Retina (tissue), 1 donor: Measurements from ENCODE around the gene SLC26A6.

ENCODE experiments used
- DNase-seq: peaks from one replicate; pipeline ENCODE4 v3.0.0-alpha.2; 2016

The SLC26A6 gene

GRCh38 chr3:48635222-48636021, at the start of gene SLC26A6:
Gene SLC26A6, minus strand, starts transcription at chr3:48635461. Its CDS starts 68 bp downstream, at chr3:48635393.
- peak; percentile 98 for DNase-seq

- DNase-seq, result no peak
Observed at GRCh38 chr3:48684480-48685143, 49.4 kb upstream of the SLC26A6 start.

DNA sequence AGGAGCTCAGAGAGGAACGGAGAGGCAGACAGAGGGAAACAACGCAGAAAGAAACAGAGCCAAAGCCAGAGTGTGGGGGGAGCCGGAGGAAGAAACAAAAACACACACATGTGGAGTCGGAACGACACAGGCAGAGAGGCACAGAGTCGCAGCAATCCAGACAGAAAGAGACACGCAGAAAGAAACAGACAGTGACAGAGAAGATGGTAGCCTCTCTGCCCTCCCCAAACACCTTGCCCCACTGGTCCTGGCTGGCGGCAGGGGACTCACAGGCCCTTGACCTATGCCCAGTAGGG, 48.7 kb upstream of the SLC26A6 start:
- no peak for DNase-seq

DNA sequence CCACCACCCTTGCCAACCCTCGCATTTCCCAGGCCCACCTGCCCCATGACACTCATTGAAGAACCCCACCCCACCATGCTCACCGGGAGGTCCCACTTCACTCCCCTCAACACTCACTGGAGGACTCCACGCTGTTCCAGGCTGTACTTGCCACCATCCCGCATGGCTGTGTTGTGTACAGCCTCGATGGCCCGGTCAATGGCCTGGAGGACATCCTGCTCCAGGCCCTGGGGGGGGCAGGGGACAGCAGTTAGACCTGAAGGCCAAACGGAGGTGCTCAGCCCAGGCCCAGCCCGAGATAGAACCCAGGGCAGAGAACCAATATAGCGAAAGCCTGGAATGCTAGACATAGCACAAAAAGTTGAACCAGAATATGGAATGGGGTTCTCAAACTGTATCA, 47.5 kb upstream of the SLC26A6 start:
- DNase-seq, result no peak

DNA sequence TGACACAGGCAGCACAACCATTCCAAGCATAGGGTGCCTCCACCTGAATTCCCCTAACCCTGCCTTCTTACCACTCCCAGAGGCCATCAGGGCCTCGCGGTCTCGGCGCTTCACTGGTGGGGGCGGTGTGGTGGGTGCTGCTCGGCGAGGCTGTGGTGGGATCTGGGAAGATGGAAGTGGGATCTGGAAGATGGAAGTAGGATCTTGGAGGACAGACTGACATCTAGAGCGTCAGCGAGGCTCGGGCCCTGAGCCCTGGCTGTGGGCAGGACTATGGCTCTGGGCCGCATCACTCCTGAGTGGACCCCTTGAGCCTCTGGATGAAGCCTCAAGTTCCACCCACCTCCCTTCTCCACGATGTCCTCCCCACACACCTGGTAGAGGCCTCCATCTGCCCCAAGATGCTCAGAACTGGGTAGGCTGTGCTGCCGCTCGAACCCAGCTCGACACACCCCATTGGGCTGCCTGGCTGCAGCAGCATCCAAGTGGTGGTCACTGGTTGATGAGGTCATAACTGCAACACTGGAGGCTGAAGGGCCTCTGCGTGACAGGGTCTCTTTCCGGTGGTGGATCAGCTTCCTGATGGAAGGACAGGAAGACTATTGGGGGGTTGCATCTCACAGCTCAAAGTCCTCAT, 46.8 kb upstream of the SLC26A6 start:
- DNase-seq, result no peak

GRCh38 chr3:48681541-48681880, 46.2 kb upstream of the SLC26A6 start:
- DNase-seq, result no peak

GRCh38 chr3:48680811-48681540, 45.7 kb upstream of the SLC26A6 start:
- no peak for DNase-seq

GRCh38 chr3:48679411-48680391, 44.4 kb upstream of the SLC26A6 start:
- DNase-seq, result no peak

DNA sequence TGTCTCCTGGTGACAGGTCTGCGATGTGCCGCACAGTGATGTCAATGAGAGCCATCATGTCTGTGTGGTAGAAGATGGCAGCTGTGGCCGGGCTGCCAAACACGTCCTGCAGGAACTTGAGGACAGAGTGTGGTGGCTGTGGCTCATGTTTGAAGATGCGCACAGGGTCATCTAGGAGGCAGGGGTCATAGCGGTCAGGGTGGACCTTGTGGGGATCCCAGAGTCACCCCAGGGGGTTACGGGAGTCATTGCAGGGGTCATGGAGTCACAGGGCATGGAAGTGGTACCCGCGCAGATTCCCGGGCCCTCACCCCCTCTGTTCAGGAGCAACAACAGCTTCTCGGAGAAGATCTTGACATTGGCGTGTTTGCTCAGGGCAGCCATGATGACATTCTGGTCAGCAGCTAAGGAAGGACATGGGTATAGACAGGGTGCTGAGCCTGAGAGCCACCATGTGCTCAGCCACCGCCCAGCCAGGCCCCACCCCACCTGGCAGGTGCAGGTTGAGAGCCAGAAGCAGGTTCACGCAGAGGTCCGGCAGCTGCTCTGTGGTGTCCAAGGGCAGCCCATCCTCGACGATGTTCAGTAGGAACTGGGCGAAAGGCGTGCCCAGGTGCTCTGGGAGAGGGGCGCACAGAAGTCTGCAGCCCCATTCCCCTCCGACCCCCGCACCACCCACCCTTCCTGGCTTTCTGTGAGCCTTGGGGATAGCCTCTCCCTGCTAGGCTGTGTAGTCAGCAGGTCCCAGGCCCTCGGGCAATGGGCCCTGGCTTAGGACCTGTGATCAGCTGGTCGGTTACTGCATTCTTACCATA, 43.5 kb upstream of the SLC26A6 start:
- no peak for DNase-seq

- no peak for DNase-seq
Observed at GRCh38 chr3:48678056-48678455, 42.8 kb upstream of the SLC26A6 start.

- no peak for DNase-seq
Observed at GRCh38 chr3:48674505-48674904, 39.2 kb upstream of the SLC26A6 start.

DNA sequence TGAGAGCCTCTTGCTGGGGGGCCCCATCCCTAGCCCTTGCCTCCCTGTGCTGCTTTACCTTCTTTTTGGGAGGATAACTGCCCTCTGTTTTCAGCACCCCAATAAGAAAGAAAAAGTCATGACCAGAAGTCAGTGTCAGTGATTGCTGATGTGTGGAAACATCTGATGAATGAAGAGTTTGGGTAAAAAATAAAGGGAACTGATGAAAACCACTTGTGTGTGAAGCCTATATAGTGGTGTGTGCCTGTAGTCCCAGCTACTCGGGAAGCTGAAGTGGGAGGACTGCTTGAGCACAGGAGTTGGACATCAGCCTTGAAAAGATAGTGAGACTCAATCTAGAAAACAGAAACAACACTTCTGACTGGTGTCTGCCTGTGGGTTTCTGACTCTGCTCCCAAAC, 37.3 kb upstream of the SLC26A6 start:
- DNase-seq, result no peak

GRCh38 chr3:48664929-48665328, 29.7 kb upstream of the SLC26A6 start:
- no peak for DNase-seq

DNA sequence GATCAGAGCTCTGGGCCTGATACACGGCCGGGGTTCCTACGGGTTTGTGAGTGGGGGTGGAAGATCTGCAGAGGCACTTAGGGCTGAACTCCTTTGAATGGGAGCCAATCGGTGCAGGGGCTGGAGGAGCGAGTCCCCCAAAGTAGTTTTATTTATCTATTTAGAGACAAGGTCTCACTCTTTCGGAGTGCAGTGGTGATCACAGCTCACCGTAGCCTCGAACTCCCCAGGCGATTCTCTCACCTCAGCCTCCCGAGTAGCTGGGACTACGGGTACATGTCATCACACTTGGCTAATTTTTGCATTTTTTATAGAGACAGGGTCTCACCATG, 29.0 kb upstream of the SLC26A6 start:
- DNase-seq, result no peak

DNA sequence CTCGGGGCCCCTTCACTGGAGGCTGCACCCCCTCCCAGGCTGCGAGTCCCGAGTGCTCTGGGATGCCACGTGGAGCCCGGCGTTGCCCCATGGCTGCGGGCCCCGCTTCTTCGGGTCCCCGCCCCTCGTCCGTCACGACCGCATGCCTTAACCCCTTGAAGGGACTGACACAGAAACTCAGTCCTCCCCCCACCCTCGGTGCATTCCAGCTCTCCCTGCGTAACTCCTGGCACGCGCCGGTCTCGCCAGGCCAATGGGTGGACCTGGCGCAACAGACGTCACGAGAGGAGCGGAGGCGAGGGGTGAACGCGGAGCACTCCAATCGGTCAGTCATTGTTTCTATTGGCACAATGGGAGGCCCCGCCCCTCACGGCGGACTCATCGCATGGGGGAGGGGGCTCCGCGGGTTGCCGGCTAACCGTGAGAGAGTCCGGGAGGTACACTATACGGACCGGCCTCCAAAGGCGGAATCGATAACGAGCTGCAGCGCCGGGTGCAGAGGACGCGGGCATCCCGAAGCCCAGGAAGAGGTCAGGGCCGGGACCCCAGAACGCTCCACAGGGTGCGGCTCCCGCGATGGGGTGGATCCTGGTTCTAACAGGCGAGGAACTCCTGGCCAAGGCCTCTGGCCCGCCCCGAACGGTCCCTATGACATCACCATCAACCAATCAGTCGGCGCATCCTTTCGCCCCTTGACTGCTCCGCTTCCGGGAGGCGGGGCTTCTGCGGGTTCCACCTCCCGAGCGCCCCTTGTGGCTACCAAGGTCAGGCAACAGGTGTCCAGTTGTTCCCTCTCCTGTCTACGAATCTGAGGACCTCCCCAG, 28.4 kb upstream of the SLC26A6 start:
- DNase-seq, result peak; percentile 100

GRCh38 chr3:48662753-48663488, 27.7 kb upstream of the SLC26A6 start, which contains the start of gene CELSR3:
Gene CELSR3, minus strand, starts transcription at chr3:48662886. Its CDS starts 252 bp downstream, at chr3:48662634.
- peak; percentile 91 for DNase-seq

DNA sequence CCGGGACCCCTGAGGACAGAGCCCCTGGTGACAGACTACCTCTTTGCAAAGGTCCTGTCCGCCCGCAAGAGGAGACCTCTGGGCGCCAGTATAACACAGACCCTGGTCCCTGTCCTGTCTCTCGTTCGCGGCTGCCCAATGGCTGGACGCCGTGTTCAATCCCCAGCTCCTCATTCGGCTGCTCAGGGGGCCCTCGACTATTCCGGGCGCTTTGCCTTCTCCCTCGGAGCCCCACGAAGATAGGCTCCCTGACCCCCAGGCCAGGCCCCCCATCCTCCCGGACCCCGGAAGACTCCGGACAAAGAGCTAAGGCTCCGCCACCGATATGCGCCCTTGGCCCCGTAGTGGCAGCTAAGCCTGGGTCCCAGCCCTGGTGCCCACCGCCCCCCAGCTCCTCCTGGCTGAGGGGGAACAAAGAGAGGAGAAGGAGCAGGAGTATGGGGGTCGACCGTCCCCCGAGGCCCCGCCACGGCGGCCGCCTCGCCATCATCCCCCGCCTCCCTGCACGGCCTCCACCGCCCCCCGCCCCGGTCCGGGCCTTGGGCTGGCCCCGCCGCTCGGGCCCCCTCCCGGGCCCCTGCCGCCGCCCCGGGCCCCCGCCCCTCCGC, 27.0 kb upstream of the SLC26A6 start:
- DNase-seq, result no peak

DNA sequence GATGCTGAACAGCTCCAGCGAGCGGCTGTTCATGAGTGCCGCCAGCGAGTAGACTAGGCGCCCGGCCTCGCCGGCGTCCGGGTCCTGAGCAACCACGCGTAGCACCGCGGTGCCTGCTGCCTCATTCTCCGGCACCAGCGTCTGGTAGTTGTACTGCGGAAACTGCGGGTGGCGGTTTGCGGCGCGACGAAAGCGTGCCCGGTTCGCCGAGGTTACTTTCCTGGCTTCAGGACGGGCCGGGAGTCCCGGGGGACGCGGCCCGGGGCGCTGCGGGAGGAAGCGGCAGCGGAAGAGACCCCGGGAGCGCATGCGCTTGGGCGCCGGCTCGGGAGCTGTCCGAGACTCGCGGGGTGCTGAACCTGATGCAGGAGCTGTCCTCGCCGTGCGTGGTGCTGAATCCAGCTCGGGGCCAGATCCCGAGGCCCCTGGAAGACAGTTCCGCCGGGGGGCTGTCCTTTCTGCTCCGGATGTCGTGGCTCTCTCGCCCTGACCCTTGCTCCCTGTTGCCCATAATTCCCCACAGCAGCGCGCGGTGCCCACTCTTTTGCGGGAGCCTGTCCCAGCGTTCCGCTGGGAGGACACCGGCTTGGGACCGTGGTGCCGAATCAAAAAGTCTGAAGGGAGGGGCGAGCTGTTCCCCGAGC, 26.4 kb upstream of the SLC26A6 start:
- peak; percentile 92 for DNase-seq
